PFSK-1 (cell line): ENCODE measurements around the gene ZNF32.

Experiments
- FOXP2 ChIP-seq: optimal IDR thresholded peaks from 2 replicates; pipeline ENCODE3; 2011; ENCODE audit warnings: borderline replicate concordance, control low read depth, inconsistent platforms; ENCODE audit not compliant: insufficient read depth; ENCODE audit errors: extremely low read length, extremely low read depth
- POLR2AphosphoS5 ChIP-seq: IDR thresholded peaks from 2 replicates; pipeline ENCODE4 v1.6.1; 2012; ENCODE audit warnings: low read depth, mild to moderate bottlenecking, control low read depth, low read length, moderate library complexity
- SIN3A ChIP-seq: IDR thresholded peaks from 2 replicates; pipeline ENCODE4 v1.6.1; 2012; ENCODE audit warnings: mild to moderate bottlenecking, low read length, moderate library complexity, borderline replicate concordance; ENCODE audit not compliant: insufficient read depth
- TAF1 ChIP-seq: IDR thresholded peaks from 2 replicates; pipeline ENCODE4 v1.6.1; 2012; ENCODE audit warnings: low read length, control low read depth, borderline replicate concordance; ENCODE audit not compliant: insufficient read depth
- TF ChIP-seq, protein P1 (sequence below), 2 experiments: IDR thresholded peaks; 2 replicates each; pipeline versions ENCODE4 v1.6.1 to v1.8.0; 2011 to 2012; ENCODE audit warnings: low read depth in 2 of 2, low read length in 2 of 2, control low read depth in 1 of 2, inconsistent platforms in 1 of 2, mild to moderate bottlenecking in 1 of 2, moderate library complexity in 1 of 2; ENCODE audit not compliant: insufficient read depth in 1 of 2

Gene ZNF32

GRCh38 chr10:43595739-43596298 lies 52.9 kb downstream of the ZNF32 start:
- TF ChIP-seq SIN3A (no peak), FOXP2 (no peak)
- TF ChIP-seq, protein P1, sequence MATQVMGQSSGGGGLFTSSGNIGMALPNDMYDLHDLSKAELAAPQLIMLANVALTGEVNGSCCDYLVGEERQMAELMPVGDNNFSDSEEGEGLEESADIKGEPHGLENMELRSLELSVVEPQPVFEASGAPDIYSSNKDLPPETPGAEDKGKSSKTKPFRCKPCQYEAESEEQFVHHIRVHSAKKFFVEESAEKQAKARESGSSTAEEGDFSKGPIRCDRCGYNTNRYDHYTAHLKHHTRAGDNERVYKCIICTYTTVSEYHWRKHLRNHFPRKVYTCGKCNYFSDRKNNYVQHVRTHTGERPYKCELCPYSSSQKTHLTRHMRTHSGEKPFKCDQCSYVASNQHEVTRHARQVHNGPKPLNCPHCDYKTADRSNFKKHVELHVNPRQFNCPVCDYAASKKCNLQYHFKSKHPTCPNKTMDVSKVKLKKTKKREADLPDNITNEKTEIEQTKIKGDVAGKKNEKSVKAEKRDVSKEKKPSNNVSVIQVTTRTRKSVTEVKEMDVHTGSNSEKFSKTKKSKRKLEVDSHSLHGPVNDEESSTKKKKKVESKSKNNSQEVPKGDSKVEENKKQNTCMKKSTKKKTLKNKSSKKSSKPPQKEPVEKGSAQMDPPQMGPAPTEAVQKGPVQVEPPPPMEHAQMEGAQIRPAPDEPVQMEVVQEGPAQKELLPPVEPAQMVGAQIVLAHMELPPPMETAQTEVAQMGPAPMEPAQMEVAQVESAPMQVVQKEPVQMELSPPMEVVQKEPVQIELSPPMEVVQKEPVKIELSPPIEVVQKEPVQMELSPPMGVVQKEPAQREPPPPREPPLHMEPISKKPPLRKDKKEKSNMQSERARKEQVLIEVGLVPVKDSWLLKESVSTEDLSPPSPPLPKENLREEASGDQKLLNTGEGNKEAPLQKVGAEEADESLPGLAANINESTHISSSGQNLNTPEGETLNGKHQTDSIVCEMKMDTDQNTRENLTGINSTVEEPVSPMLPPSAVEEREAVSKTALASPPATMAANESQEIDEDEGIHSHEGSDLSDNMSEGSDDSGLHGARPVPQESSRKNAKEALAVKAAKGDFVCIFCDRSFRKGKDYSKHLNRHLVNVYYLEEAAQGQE (IDR thresholded peaks at IDR 0.05; ENCODE audit: insufficient read depth in 1 of 2, low read depth in 2 of 2, low read length in 2 of 2), result no peak

DNA sequence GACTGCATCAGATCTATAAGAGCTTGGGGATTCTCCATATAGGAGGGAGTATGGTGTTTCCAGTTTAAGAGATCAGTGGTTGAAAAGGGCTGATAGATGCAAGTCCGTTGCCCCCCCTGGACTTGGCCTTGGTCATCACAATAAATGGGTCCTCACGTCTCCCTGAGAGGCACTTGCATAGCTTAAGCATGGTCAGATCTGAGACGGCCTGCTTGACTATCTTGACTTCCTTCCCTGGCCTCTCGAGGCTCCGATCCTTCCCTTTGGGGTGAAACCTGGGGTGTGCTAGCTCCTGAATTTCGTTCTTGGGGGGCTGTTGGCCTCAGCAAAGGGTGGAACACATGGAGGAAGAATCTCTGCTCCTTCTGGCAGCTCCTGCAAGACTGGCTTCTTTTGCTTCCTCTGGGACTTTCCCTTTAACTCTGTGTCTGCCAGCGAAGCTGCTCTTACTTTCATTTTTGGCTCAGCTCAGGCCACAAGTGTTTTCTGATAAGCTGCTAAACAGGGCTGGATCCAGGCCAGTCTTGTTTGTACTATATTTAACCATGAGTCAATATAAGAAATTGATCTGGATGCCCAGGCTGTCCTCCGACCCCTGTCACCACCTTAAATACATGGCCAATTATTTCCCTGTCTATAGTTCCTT lies 53.6 kb downstream of the ZNF32 start:
- TF ChIP-seq FOXP2 (no peak), TAF1 (no peak), POLR2AphosphoS5 (no peak), SIN3A (no peak)
- TF ChIP-seq, protein P1 (IDR thresholded peaks at IDR 0.05; ENCODE audit: insufficient read depth in 1 of 2, low read depth in 2 of 2, low read length in 2 of 2), result no peak
